Measurements from ENCODE around the gene UGT1A1.

GRCh38 chr2:233807215-233807865 is 47.3 kb downstream of the UGT1A1 start:
- no peak for TF ChIP-seq CTCF (IDR thresholded peaks at IDR 0.05)
- TF ChIP-seq EZH2 (IDR thresholded peaks at IDR 0.05; ENCODE audit: borderline replicate concordance, insufficient read depth, low read depth, low read length, poor library complexity, severe bottlenecking): no peak
